ENCODE measurements around the gene ZNF462. TPM values are rescaled to one million over a fixed set of nuclear protein-coding genes. Genes with fewer than 3 reads are reported as not detected.

The ZNF462 gene
- total and polyA plus RNA-seq, 2 of the 4 experiments (the other 2 are of a cell fraction) = 6.1 to 18.8 TPM

DNA sequence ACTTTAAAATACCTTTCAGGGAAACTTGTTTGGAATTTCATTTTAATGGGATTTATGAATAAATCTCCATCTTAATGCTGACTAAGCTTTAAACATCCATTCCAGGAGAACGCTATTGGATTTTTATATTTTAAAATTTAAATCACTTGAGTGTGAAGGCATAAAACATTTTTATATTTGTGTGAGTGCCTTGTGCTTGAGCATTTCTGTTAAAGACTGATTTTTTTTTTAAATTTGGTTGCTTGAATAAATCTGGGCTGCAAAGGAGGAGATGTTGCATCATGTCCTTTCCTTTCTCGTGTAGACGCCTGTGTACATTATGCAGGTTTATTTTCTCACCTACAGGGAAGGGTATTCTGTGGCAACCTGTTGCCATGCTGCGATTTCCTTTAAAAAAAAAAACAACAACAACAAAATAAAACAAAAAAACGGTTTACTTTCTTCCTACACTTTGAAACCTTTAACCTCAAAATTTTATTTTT is 108.1 kb downstream of the ZNF462 start:
- Histone ChIP-seq H3K9me1 (ENCODE audit: insufficient read depth, low read length) (peaks cover 3% of the 10 kb centered on the region; the same call in 1 of the 2 replicates), H3K4ac (ENCODE audit: low read depth, low read length) (no peak overlapping the region), H2AK5ac (ENCODE audit: low read depth, low read length) (no peak overlapping the region), H3K9me3 (ENCODE audit: control insufficient read depth, insufficient read depth, low read length) (no peaks in the 10 kb centered on the region), H4K91ac (ENCODE audit: insufficient read depth, low read depth, low read length) (no peak overlapping the region), H4K5ac (ENCODE audit: low read depth, low read length) (no peak overlapping the region), H3K14ac (replicated peaks; ENCODE audit: low read depth, low read length) (no peak overlapping the region), H2BK120ac (ENCODE audit: low read depth, low read length) (no peak overlapping the region), H3K56ac (ENCODE audit: extremely low read depth, insufficient read depth, low read length) (no peak overlapping the region; the same call in 1 of the 2 replicates), H3K23ac (ENCODE audit: low read depth, low read length) (no peak overlapping the region), H3K27ac (ENCODE audit: insufficient read depth, low read length) (no peak overlapping the region), H3K27me3 (ENCODE audit: control insufficient read depth, insufficient read depth, low read length) (no peaks in the 10 kb centered on the region), H3K4me2 (ENCODE audit: low read depth, low read length) (no peak overlapping the region), H2BK20ac (ENCODE audit: low read depth, low read length) (no peak overlapping the region), H3K9ac (ENCODE audit: low read depth, low read length) (no peak overlapping the region), H3K4me3 (ENCODE audit: insufficient read depth, low read depth, low read length) (no peak overlapping the region), H2AK9ac (replicated peaks; ENCODE audit: low read depth, low read length, poor library complexity) (no peak overlapping the region), H2AFZ (replicated peaks; ENCODE audit: low read length, poor library complexity) (no peak overlapping the region), H3K4me1 (ENCODE audit: control insufficient read depth, insufficient read depth, low read length) (0 out of 2 replicates have a peak, but pooled peaks cover 2% of the 10 kb centered on the region), H3K79me1 (ENCODE audit: low read depth in 1 of 2, low read length in 2 of 2) (no peaks in the 10 kb centered on the region), H3K18ac (ENCODE audit: low read depth, low read length) (no peak overlapping the region), H2BK15ac (ENCODE audit: low read depth, low read length) (no peak overlapping the region), H4K20me1 (ENCODE audit: insufficient read depth, low read length) (no peaks in the 10 kb centered on the region), H3K36me3 (ENCODE audit: control insufficient read depth, insufficient read depth, low read length) (peaks cover 23% of the 10 kb centered on the region), H4K8ac (ENCODE audit: low read depth in 2 of 2, low read length in 2 of 2) (no peak overlapping the region), H2BK5ac (ENCODE audit: low read depth, low read length, poor library complexity, severe bottlenecking) (no peak overlapping the region)
- intact Hi-C loops (cut with micrococcal nuclease) (no loop called here), dilution Hi-C loops (cut with HindIII; ENCODE audit: low sequenced_read_pairs, unreplicated experiment) (no loop called here), in situ Hi-C loops (cut with MboI; ENCODE audit: low sequenced_read_pairs) (no loop called here)
- ATAC-seq (ENCODE audit: low read depth) = no peak
- TF ChIP-seq CEBPB (IDR thresholded peaks at IDR 0.05; ENCODE audit: low read depth, low read length) = peak; percentile 63
- no peak for TF ChIP-seq NFE2L2 (IDR thresholded peaks at IDR 0.05; ENCODE audit: low read depth, low read length)
- peak; percentile 94 for TF ChIP-seq MAFK (IDR thresholded peaks at IDR 0.05; ENCODE audit: low read depth, low read length)
- 100% methylated on average over 1 of the region's 5 CpGs; no CpG with 5 or more reads in 1 of the 2 experiments for WGBS, 2 experiments (ENCODE audit: extremely low coverage in 2 of 2, insufficient read length in 1 of 2)
- POLR2A ChIA-PET (ENCODE audit: unreplicated experiment) = no interaction called here
- CTCF ChIA-PET = interaction anchor here (0.6 to 0.7 kb wide), 2 partner anchors 38 to 1101 kb away, joined by 3 read pairs; no protein-coding TSS in a partner anchor
- DNase-seq = no peak
- no TSS peak for BruUV-seq (replicated peaks)
